Body of pancreas (tissue), 4 donors: Measurements from ENCODE around the gene GJA9.

Experiments
- POLR2A ChIP-seq, 3 donors: fragments of 450-650 bp; IDR thresholded peaks; one replicate each; pipeline ENCODE4 v1.6.1; 2016; ENCODE audit warnings: antibody characterized with exemption in 3 of 3, mild to moderate bottlenecking in 2 of 3
- TF ChIP-seq, protein P1 (sequence below), 7 experiments: fragments of 450-650 bp in 4 of 7; fragments of 200-600 bp in 3 of 7; sonication (generic) in 3 of 7; IDR thresholded peaks; one replicate each; pipeline ENCODE4 v1.5.1; 2016 to 2019; ENCODE audit warnings: antibody characterized with exemption in 7 of 7

DNA sequence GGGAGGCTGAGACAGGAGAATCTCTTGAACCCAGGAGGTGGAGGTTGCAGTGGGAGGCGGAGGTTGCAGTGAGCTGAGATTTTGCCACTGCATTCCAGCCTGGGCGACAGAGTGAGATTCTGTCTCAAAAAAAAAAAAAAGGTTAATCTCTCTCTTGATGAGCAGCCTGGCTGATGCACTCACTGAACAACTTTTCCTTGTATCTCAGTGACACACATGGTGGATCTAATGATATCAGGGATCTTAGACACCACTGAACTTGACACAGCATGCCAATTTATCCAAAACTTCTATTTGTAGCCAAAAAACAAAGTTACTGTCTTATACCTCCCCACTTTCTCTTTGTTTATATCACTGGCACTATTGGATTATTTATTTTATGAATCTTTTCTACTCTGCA is 44.0 kb upstream of the GJA9 start:
- TF ChIP-seq, protein P1, sequence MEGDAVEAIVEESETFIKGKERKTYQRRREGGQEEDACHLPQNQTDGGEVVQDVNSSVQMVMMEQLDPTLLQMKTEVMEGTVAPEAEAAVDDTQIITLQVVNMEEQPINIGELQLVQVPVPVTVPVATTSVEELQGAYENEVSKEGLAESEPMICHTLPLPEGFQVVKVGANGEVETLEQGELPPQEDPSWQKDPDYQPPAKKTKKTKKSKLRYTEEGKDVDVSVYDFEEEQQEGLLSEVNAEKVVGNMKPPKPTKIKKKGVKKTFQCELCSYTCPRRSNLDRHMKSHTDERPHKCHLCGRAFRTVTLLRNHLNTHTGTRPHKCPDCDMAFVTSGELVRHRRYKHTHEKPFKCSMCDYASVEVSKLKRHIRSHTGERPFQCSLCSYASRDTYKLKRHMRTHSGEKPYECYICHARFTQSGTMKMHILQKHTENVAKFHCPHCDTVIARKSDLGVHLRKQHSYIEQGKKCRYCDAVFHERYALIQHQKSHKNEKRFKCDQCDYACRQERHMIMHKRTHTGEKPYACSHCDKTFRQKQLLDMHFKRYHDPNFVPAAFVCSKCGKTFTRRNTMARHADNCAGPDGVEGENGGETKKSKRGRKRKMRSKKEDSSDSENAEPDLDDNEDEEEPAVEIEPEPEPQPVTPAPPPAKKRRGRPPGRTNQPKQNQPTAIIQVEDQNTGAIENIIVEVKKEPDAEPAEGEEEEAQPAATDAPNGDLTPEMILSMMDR (IDR thresholded peaks at IDR 0.05), result no peak
- no peak for TF ChIP-seq POLR2A (IDR thresholded peaks at IDR 0.05)
